K562 (cell line): ENCODE measurements around the gene DMAC2L. TPM values are rescaled to one million over a fixed set of nuclear protein-coding genes. Genes with fewer than 3 reads are reported as not detected.
A peak's percentile ranks its signal among the peaks of the same experiment; 100 is the strongest.

Experiments used
- AFF4 ChIP-seq: sonication (generic); formaldehyde crosslinking; IDR thresholded peaks from 2 replicates; pipeline ENCODE4 v1.8.0; 2023; ENCODE audit warnings: mild to moderate bottlenecking, missing genetic modification reagents
- ARHGAP35 ChIP-seq: fragments of 450-650 bp; IDR thresholded peaks from 2 replicates; pipeline ENCODE4 v1.6.1; 2018; ENCODE audit not compliant: partially characterized antibody
- EWSR1 ChIP-seq: fragments of 450-650 bp; IDR thresholded peaks from 2 replicates; pipeline ENCODE4 v1.6.1; 2018; ENCODE audit warnings: borderline replicate concordance, mild to moderate bottlenecking, low read depth, moderate library complexity; ENCODE audit not compliant: partially characterized antibody
- NCOA4 ChIP-seq: fragments of 450-650 bp; IDR thresholded peaks from 2 replicates; pipeline ENCODE4 v1.6.1; 2018; ENCODE audit warnings: mild to moderate bottlenecking; ENCODE audit not compliant: partially characterized antibody
- NKRF ChIP-seq: fragments of 450-650 bp; IDR thresholded peaks from 2 replicates; pipeline ENCODE4 v1.6.1; 2016; ENCODE audit warnings: borderline replicate concordance
- RAD21 ChIP-seq, 2 experiments: fragments of 250-450 bp in 1 of 2; fragments of 450-650 bp in 1 of 2; sonication (Bioruptor Pico) in 1 of 2; formaldehyde crosslinking in 1 of 2; IDR thresholded peaks in 1 of 2; conservative IDR thresholded peaks in 1 of 2; 2 replicates each; pipeline versions ENCODE4 v1.4.0 to v1.8.0; 2020 to 2022; ENCODE audit warnings: mild to moderate bottlenecking in 2 of 2, moderate library complexity in 1 of 2
- RFX5 ChIP-seq: IDR thresholded peaks from 2 replicates; pipeline ENCODE4 v1.6.1; 2011; ENCODE audit warnings: low read depth, mild to moderate bottlenecking, improper control_type of control experiment, low read length
- RREB1 ChIP-seq: fragments of 250-450 bp; sonication (Bioruptor Pico); IDR thresholded peaks from 2 replicates; pipeline ENCODE4 v1.4.0; 2020
- SP1 ChIP-seq: sonication (generic); formaldehyde crosslinking; IDR thresholded peaks from 2 replicates; pipeline ENCODE4 v1.8.1; 2022; ENCODE audit warnings: mild to moderate bottlenecking, missing genetic modification reagents
- SREBF1 ChIP-seq: fragments of 150-350 bp; IDR thresholded peaks from 2 replicates; pipeline ENCODE4 v1.6.1; 2014; ENCODE audit warnings: antibody characterized with exemption, low read depth, low read length, borderline replicate concordance
- ZNF184 ChIP-seq: sonication (generic); formaldehyde crosslinking; IDR thresholded peaks from 2 replicates; pipeline ENCODE4 v1.5.0; 2020; ENCODE audit warnings: missing genetic modification reagents
- ZNF512 ChIP-seq: IDR thresholded peaks from 2 replicates; pipeline ENCODE4 v1.6.1; 2016; ENCODE audit warnings: missing genetic modification characterization, missing compliant biosample characterization
- ZNF586 ChIP-seq: fragments of 450-650 bp; formaldehyde crosslinking; conservative IDR thresholded peaks from 2 replicates; pipeline ENCODE4 v1.4.0; 2020; ENCODE audit warnings: mild to moderate bottlenecking, moderate library complexity
- ZNF668 ChIP-seq: fragments of 250-450 bp; sonication (Bioruptor Pico); IDR thresholded peaks from 2 replicates; pipeline ENCODE4 v1.8.0; 2022; ENCODE audit warnings: mild to moderate bottlenecking, inconsistent platforms
- polyA plus RNA-seq, 8 experiments: library from polyadenylated mRNA; depleted of rRNA in 4 of 8; stranded (reverse) in 5 of 8; unstranded in 3 of 8; fragments of >200 nt; fragmentation: Nextera tagmentation in 2 of 8; fragmentation: Illumina TruSeq in 1 of 8; extraction: Ambion mirVana in 2 of 8; extraction: Trizol in 1 of 8; gene quantifications; 2 replicates each; pipeline versions ENCODE4 v1.2.1 to v1.2.3, GENCODE V29; 2011 to 2014; ENCODE audit warnings: inconsistent platforms in 1 of 8, missing spikeins in 1 of 8
- total RNA-seq, 7 experiments: library from RNA; depleted of rRNA in 6 of 7; stranded (reverse); fragments of >200 nt in 6 of 7; fragmentation: Illumina TruSeq in 2 of 7; extraction: Trizol in 2 of 7; gene quantifications; 2 replicates each; pipeline versions ENCODE4 v1.2.1 to v1.2.3, GENCODE V29; 2011 to 2021; ENCODE audit warnings: low replicate concordance in 1 of 7

DMAC2L gene
- total and polyA plus RNA-seq, 9 of the 15 experiments (the other 6 are each of a cell fraction or from before 2014, with no cell fraction given), result 4.0 to 37.2 (median 9.3) TPM

- TF ChIP-seq NKRF (no peak), EWSR1 (no peak), ZNF586 (no peak), ZNF668 (CRISPR knock-in tag) (no peak), ARHGAP35 (no peak), ZNF512 (tag) (no peak), SREBF1 (no peak), AFF4 (CRISPR knock-in tag) (no peak), SP1 (peak; percentile 23; the same call in 1 of the 2 replicates), RFX5 (no peak), ZNF184 (no peak), RREB1 (CRISPR knock-in tag) (no peak), RAD21 (CRISPR knock-in tag; conservative IDR thresholded peaks at IDR 0.05 in 1 of 2, IDR thresholded peaks at IDR 0.05 in 1 of 2) (peak; percentile 60 to 64), NCOA4 (no peak)
Measured at GRCh38 chr14:50321009-50321660, 9.0 kb downstream of the DMAC2L start (continued).
